Fibroblast of lung (primary cell): ENCODE data around the gene METTL25.

Experiments used
- CTCF ChIP-seq, 2 donors: IDR thresholded peaks in 1 of 2; conservative IDR thresholded peaks in 1 of 2; 1 replicate in 1 of 2; 2 replicates in 1 of 2; pipeline ENCODE4 v1.5.1; 2011 to 2012; ENCODE audit warnings: low read length in 2 of 2, control low read depth in 1 of 2, inconsistent platforms in 1 of 2, low read depth in 1 of 2, mild to moderate bottlenecking in 1 of 2
- EZH2 ChIP-seq: IDR thresholded peaks from 2 replicates; pipeline ENCODE4 v1.5.1; 2012; ENCODE audit warnings: low read length, control low read depth, mild to moderate bottlenecking; ENCODE audit errors: missing control alignments

GRCh38 chr12:82486524-82487235, 128.4 kb downstream of the METTL25 start:
- TF ChIP-seq CTCF (conservative IDR thresholded peaks at IDR 0.05 in 1 of 2, IDR thresholded peaks at IDR 0.05 in 1 of 2; ENCODE audit: low read depth in 1 of 2, low read length in 2 of 2) = no peak
- no peak for TF ChIP-seq EZH2
